T-helper 2 cell (primary cell): ENCODE data around the gene HOXD10.

Experiments
- DNase-seq, 5 experiments: peaks; one replicate each; pipeline versions ENCODE4 v3.0.0 to v3.0.0-alpha.2; 2012 to 2022

The HOXD10 gene

GRCh38 chr2:176165370-176166050 is 48.9 kb downstream of the HOXD10 start:
- DNase-seq, result no peak

GRCh38 chr2:176166272-176166671 is 49.7 kb downstream of the HOXD10 start:
- no peak for DNase-seq

DNA sequence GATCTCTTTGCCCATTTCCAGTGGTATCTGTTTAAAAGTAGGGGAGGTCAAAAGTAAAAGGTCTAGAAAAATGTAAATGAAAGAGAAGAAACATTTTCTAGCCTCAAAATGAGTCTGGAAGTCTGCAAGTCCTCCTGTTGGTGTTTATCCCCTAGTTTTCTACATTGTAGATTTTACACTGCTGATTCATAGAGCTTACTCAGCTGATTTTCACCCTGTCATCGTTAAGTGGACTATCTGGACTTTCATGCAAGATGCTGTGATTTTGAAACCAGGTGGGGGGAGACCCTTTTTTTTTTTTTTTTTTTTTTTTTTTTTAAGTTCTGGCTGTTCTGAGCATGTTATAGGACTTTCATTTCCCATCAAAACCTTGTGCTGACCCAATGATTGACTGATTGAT is 50.8 kb downstream of the HOXD10 start:
- DNase-seq, result no peak

DNA sequence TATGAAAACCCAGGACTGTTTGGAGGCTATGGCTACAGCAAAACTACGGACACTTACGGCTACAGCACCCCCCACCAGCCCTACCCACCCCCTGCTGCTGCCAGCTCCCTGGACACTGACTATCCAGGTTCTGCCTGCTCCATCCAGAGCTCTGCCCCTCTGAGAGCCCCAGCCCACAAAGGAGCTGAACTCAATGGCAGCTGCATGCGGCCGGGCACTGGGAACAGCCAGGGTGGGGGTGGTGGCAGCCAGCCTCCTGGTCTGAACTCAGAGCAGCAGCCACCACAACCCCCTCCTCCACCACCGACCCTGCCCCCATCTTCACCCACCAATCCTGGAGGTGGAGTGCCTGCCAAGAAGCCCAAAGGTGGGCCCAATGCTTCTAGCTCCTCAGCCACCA is 52.6 kb downstream of the HOXD10 start:
- no peak for DNase-seq
